GM19467 (cell line): ENCODE measurements around the gene DHRS12.

Experiments used
- ATAC-seq: cut with Tn5 transposase; IDR thresholded peaks from one replicate; pipeline ENCODE4 v1.9.1; 2021; ENCODE audit warnings: mild to moderate bottlenecking, moderate library complexity; ENCODE audit not compliant: unreplicated experiment

The DHRS12 gene

GRCh38 chr13:51784097-51784496, 19.9 kb downstream of the DHRS12 start:
- ATAC-seq: no peak

- no peak for ATAC-seq
Observed at GRCh38 chr13:51783428-51784094, 20.4 kb downstream of the DHRS12 start.

- no peak for ATAC-seq
Observed at GRCh38 chr13:51782026-51782710, 21.8 kb downstream of the DHRS12 start.

- no peak for ATAC-seq
Observed at GRCh38 chr13:51781246-51782022, 22.5 kb downstream of the DHRS12 start.

GRCh38 chr13:51780099-51780498, 23.9 kb downstream of the DHRS12 start:
- no peak for ATAC-seq

- ATAC-seq: no peak
Observed at GRCh38 chr13:51778392-51778791, 25.6 kb downstream of the DHRS12 start.

- ATAC-seq: no peak
Observed at GRCh38 chr13:51777921-51778320, 26.0 kb downstream of the DHRS12 start.

- ATAC-seq: no peak
Observed at GRCh38 chr13:51776179-51776578, 27.8 kb downstream of the DHRS12 start.

- no peak for ATAC-seq
Observed at GRCh38 chr13:51773515-51773914, 30.4 kb downstream of the DHRS12 start.

- ATAC-seq: no peak
Observed at GRCh38 chr13:51772781-51773180, 31.2 kb downstream of the DHRS12 start.

GRCh38 chr13:51772105-51772455, 31.9 kb downstream of the DHRS12 start:
- ATAC-seq: no peak

GRCh38 chr13:51771418-51772104, 32.4 kb downstream of the DHRS12 start:
- no peak for ATAC-seq

- no peak for ATAC-seq
Observed at GRCh38 chr13:51770681-51771417, 33.1 kb downstream of the DHRS12 start.

GRCh38 chr13:51770160-51770559, 33.8 kb downstream of the DHRS12 start:
- ATAC-seq: no peak

- ATAC-seq: no peak
Observed at GRCh38 chr13:51769455-51770127, 34.4 kb downstream of the DHRS12 start.

- ATAC-seq: no peak
Observed at GRCh38 chr13:51768976-51769375, 35.0 kb downstream of the DHRS12 start.

- no peak for ATAC-seq
Observed at GRCh38 chr13:51768378-51768921, 35.5 kb downstream of the DHRS12 start.

GRCh38 chr13:51767100-51767499, 36.9 kb downstream of the DHRS12 start:
- ATAC-seq: no peak

GRCh38 chr13:51765142-51765515, 38.8 kb downstream of the DHRS12 start:
- ATAC-seq: no peak
